GM12872 (cell line): ENCODE results near the gene CEP131.

ENCODE experiments used
- TF ChIP-seq, protein P1 (sequence below): IDR thresholded peaks from 3 replicates; pipeline ENCODE4 v1.5.1; 2011; ENCODE audit warnings: low read depth, mild to moderate bottlenecking, low read length, moderate library complexity; ENCODE audit not compliant: insufficient read depth

Gene CEP131

DNA sequence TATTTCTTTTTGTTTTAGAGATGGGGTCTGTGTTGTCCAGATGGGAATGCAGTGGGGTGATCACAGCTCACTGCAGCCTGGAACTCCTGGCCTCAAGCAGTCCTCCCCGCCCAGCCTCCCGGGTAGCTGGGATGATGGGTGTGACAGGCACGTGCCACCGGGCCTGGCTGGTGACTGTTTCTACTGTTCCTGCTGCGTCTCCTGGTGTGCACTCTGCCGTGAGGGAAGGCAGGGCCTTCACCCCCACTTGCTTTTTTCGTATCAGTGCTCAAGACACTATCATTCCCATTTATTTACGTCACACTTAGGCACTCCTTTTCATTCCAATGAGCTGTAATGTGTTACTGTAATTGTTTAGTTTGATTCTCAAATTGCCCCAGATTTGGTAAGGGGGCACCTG, 82.7 kb downstream of the CEP131 start:
- TF ChIP-seq, protein P1, sequence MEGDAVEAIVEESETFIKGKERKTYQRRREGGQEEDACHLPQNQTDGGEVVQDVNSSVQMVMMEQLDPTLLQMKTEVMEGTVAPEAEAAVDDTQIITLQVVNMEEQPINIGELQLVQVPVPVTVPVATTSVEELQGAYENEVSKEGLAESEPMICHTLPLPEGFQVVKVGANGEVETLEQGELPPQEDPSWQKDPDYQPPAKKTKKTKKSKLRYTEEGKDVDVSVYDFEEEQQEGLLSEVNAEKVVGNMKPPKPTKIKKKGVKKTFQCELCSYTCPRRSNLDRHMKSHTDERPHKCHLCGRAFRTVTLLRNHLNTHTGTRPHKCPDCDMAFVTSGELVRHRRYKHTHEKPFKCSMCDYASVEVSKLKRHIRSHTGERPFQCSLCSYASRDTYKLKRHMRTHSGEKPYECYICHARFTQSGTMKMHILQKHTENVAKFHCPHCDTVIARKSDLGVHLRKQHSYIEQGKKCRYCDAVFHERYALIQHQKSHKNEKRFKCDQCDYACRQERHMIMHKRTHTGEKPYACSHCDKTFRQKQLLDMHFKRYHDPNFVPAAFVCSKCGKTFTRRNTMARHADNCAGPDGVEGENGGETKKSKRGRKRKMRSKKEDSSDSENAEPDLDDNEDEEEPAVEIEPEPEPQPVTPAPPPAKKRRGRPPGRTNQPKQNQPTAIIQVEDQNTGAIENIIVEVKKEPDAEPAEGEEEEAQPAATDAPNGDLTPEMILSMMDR = no peak
